Measurements from ENCODE around the gene DHPS. TPM values are rescaled to one million over a fixed set of nuclear protein-coding genes. Genes with fewer than 3 reads are reported as not detected.

Gene DHPS
- total and polyA plus RNA-seq, 2 of the 13 experiments (the other 11 are each of a cell fraction or from before 2014, with no cell fraction given) = 43.3 to 84.3 TPM

DNA sequence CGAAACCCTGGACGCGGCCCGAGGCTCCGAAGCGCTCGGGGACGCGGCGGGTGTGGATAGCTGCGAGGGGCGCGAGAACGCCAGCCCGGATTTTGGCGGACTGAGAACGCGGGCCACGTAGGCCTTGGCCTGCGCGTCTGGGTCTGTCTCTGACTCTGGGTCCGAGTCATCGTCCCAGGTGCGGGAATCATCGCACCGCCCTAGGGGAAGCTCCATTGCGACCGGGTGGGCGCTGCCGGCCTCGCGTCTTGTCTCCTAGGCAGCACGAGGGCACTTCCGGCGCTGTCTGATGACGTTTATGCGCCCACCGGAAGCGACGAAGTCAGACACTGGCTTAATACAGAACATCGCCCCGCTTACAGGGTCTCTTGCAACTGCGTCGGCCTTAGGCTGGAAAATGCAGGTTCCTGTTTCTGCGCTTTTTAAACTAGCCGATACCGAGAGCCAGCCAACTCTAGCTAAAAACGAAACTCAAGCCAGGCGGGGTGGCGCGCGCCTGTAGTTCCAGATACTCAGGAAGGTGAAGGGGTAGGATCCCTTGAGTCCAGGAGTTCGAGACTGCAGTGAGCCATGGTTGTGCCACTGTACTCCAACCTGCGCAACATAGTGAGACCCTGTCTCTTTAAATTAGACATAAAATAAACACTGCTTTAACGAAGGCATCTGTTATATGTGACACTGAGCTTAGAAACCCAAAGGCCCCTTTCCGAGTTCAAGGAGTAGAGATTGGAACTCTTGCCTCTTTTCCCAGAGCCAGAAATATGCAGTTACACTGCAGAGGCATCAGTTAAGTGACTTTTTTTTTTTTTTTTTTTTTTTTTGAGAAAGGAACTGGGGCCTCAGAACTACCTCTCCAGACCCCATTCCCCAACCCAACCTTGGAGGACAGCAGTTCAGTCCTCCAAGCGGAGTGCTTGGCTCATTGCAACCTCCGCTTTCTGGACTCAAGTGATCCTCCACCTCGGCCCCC is 15.0 kb upstream of the DHPS start, which contains the start of gene FBXW9 (continued):
- TF ChIP-seq KDM5A (IDR thresholded peaks at IDR 0.05; ENCODE audit: borderline replicate concordance, low read length) (peak; percentile 99), SOX13 (IDR thresholded peaks at IDR 0.05) (no peak), SOX13 (CRISPR knock-in tag; conservative IDR thresholded peaks at IDR 0.05 in 1 of 2, IDR thresholded peaks at IDR 0.05 in 1 of 2) (0 out of 4 replicates have a peak, but pooled peaks of 1 of the 2 experiments have one; percentile 25), TCF12 (IDR thresholded peaks at IDR 0.05) (no peak), TCF12 (CRISPR knock-in tag; IDR thresholded peaks at IDR 0.05) (peak; percentile 47; the same call in 1 of the 2 replicates), NKX3-1 (CRISPR knock-in tag; IDR thresholded peaks at IDR 0.05) (peak; percentile 63; the same call in 1 of the 2 replicates), POLR2G (IDR thresholded peaks at IDR 0.05; ENCODE audit: low read depth, low read length) (peak; percentile 97), TBX2 (CRISPR knock-in tag; IDR thresholded peaks at IDR 0.05; ENCODE audit: borderline replicate concordance) (peak; percentile 61; the same call in 1 of the 2 replicates), KAT8 (CRISPR knock-in tag; IDR thresholded peaks at IDR 0.05) (peak; percentile 99), PHF21A (CRISPR knock-in tag; IDR thresholded peaks at IDR 0.05) (no peak), ZC3H13 (CRISPR knock-in tag; IDR thresholded peaks at IDR 0.05) (no peak), HDAC1 (CRISPR knock-in tag; IDR thresholded peaks at IDR 0.05) (peak; percentile 99), STAT5B (CRISPR knock-in tag; IDR thresholded peaks at IDR 0.05) (no peak), NRL (CRISPR knock-in tag; IDR thresholded peaks at IDR 0.05; ENCODE audit: borderline replicate concordance) (peak; percentile 95)
- TF ChIP-seq, protein P1, sequence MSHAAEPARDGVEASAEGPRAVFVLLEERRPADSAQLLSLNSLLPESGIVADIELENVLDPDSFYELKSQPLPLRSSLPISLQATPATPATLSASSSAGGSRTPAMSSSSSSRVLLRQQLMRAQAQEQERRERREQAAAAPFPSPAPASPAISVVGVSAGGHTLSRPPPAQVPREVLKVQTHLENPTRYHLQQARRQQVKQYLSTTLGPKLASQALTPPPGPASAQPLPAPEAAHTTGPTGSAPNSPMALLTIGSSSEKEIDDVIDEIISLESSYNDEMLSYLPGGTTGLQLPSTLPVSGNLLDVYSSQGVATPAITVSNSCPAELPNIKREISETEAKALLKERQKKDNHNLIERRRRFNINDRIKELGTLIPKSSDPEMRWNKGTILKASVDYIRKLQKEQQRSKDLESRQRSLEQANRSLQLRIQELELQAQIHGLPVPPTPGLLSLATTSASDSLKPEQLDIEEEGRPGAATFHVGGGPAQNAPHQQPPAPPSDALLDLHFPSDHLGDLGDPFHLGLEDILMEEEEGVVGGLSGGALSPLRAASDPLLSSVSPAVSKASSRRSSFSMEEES (CRISPR knock-in tag; IDR thresholded peaks at IDR 0.05) = peak; percentile 41; the same call in 1 of the 2 replicates
- TF ChIP-seq, protein P2, sequence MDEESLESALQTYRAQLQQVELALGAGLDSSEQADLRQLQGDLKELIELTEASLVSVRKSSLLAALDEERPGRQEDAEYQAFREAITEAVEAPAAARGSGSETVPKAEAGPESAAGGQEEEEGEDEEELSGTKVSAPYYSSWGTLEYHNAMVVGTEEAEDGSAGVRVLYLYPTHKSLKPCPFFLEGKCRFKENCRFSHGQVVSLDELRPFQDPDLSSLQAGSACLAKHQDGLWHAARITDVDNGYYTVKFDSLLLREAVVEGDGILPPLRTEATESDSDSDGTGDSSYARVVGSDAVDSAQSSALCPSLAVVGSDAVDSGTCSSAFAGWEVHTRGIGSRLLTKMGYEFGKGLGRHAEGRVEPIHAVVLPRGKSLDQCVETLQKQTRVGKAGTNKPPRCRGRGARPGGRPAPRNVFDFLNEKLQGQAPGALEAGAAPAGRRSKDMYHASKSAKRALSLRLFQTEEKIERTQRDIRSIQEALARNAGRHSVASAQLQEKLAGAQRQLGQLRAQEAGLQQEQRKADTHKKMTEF (CRISPR knock-in tag; IDR thresholded peaks at IDR 0.05) = peak; percentile 76
- TF ChIP-seq, protein P3, sequence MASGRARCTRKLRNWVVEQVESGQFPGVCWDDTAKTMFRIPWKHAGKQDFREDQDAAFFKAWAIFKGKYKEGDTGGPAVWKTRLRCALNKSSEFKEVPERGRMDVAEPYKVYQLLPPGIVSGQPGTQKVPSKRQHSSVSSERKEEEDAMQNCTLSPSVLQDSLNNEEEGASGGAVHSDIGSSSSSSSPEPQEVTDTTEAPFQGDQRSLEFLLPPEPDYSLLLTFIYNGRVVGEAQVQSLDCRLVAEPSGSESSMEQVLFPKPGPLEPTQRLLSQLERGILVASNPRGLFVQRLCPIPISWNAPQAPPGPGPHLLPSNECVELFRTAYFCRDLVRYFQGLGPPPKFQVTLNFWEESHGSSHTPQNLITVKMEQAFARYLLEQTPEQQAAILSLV (CRISPR knock-in tag; IDR thresholded peaks at IDR 0.05; ENCODE audit: borderline replicate concordance) = peak; percentile 38; the same call in 1 of the 2 replicates
- TF ChIP-seq, protein P4, sequence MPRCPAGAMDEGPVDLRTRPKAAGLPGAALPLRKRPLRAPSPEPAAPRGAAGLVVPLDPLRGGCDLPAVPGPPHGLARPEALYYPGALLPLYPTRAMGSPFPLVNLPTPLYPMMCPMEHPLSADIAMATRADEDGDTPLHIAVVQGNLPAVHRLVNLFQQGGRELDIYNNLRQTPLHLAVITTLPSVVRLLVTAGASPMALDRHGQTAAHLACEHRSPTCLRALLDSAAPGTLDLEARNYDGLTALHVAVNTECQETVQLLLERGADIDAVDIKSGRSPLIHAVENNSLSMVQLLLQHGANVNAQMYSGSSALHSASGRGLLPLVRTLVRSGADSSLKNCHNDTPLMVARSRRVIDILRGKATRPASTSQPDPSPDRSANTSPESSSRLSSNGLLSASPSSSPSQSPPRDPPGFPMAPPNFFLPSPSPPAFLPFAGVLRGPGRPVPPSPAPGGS (CRISPR knock-in tag; IDR thresholded peaks at IDR 0.05) = peak; percentile 88
